RWPE2 (cell line): ENCODE results near the gene CD99.

Source experiments
- ATAC-seq: fragments of 200-7000 bp; cut with Tn5 transposase; 3 replicates; pipeline ENCODE4 v1.9.1; 2021; ENCODE audit warnings: low read depth
- DNase-seq: peaks from one replicate; pipeline ENCODE4 v3.0.0-alpha.2; 2020; ENCODE audit warnings: low spot score
- H3K27ac ChIP-seq: fragments of 450-650 bp; 2 replicates; pipeline ENCODE4 v1.5.1; 2017; ENCODE audit warnings: mild to moderate bottlenecking; ENCODE audit not compliant: poor library complexity, severe bottlenecking
- H3K27me3 ChIP-seq: fragments of 250-450 bp; sonication (Bioruptor Pico); 2 replicates; pipeline ENCODE4 v1.5.1; 2021; ENCODE audit warnings: mild to moderate bottlenecking, moderate library complexity; ENCODE audit not compliant: insufficient read depth, poor library complexity, severe bottlenecking
- H3K36me3 ChIP-seq: fragments of 250-450 bp; sonication (Bioruptor Pico); 2 replicates; pipeline ENCODE4 v1.5.1; 2020; ENCODE audit warnings: low read depth, mild to moderate bottlenecking, moderate library complexity
- H3K4me1 ChIP-seq: fragments of 250-450 bp; sonication (Bioruptor Pico); 2 replicates; pipeline ENCODE4 v1.5.1; 2021; ENCODE audit warnings: mild to moderate bottlenecking, moderate library complexity; ENCODE audit not compliant: insufficient read depth, poor library complexity, severe bottlenecking
- H3K4me3 ChIP-seq: fragments of 250-450 bp; sonication (Bioruptor Pico); 2 replicates; pipeline ENCODE4 v1.5.1; 2021; ENCODE audit warnings: mild to moderate bottlenecking, moderate library complexity; ENCODE audit not compliant: severe bottlenecking
- H3K9me3 ChIP-seq: fragments of 250-450 bp; sonication (Bioruptor Pico); 2 replicates; pipeline ENCODE4 v1.5.1; 2021; ENCODE audit warnings: mild to moderate bottlenecking, moderate library complexity; ENCODE audit not compliant: severe bottlenecking
- TF ChIP-seq, protein P1 (sequence below): fragments of 450-650 bp; IDR thresholded peaks from one replicate; pipeline ENCODE4 v1.5.1; 2017; ENCODE audit warnings: mild to moderate bottlenecking, moderate library complexity; ENCODE audit not compliant: poor library complexity, severe bottlenecking

Gene CD99

GRCh38 chrX:2656257-2656836 is 34.7 kb upstream of the CD99 start:
- H3K36me3 ChIP-seq = no peaks in the 10 kb centered on the region
- H3K27ac ChIP-seq = no peak overlapping the region
- TF ChIP-seq, protein P1, sequence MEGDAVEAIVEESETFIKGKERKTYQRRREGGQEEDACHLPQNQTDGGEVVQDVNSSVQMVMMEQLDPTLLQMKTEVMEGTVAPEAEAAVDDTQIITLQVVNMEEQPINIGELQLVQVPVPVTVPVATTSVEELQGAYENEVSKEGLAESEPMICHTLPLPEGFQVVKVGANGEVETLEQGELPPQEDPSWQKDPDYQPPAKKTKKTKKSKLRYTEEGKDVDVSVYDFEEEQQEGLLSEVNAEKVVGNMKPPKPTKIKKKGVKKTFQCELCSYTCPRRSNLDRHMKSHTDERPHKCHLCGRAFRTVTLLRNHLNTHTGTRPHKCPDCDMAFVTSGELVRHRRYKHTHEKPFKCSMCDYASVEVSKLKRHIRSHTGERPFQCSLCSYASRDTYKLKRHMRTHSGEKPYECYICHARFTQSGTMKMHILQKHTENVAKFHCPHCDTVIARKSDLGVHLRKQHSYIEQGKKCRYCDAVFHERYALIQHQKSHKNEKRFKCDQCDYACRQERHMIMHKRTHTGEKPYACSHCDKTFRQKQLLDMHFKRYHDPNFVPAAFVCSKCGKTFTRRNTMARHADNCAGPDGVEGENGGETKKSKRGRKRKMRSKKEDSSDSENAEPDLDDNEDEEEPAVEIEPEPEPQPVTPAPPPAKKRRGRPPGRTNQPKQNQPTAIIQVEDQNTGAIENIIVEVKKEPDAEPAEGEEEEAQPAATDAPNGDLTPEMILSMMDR = no peak
- DNase-seq = no peak
- H3K9me3 ChIP-seq = no peaks in the 10 kb centered on the region
- ATAC-seq = no peak
- no peaks in the 10 kb centered on the region for H3K4me1 ChIP-seq
- no peaks in the 10 kb centered on the region for H3K27me3 ChIP-seq
- no peak overlapping the region for H3K4me3 ChIP-seq

GRCh38 chrX:2657532-2658113 is 33.5 kb upstream of the CD99 start:
- ATAC-seq (no peak), DNase-seq (no peak)
- Histone ChIP-seq H3K27ac (no peak overlapping the region), H3K9me3 (no peaks in the 10 kb centered on the region), H3K4me1 (no peaks in the 10 kb centered on the region), H3K36me3 (no peaks in the 10 kb centered on the region), H3K27me3 (no peaks in the 10 kb centered on the region), H3K4me3 (no peak overlapping the region)
- TF ChIP-seq, protein P1 = no peak

- no peak overlapping the region for H3K27ac ChIP-seq
- H3K27me3 ChIP-seq = no peaks in the 10 kb centered on the region
- H3K4me3 ChIP-seq = no peak overlapping the region
- DNase-seq (no peak), ATAC-seq (no peak)
- no peaks in the 10 kb centered on the region for H3K36me3 ChIP-seq
- no peaks in the 10 kb centered on the region for H3K4me1 ChIP-seq
- TF ChIP-seq, protein P1 = no peak
- H3K9me3 ChIP-seq = no peaks in the 10 kb centered on the region
Measured at GRCh38 chrX:2658585-2659292, 32.4 kb upstream of the CD99 start.

DNA sequence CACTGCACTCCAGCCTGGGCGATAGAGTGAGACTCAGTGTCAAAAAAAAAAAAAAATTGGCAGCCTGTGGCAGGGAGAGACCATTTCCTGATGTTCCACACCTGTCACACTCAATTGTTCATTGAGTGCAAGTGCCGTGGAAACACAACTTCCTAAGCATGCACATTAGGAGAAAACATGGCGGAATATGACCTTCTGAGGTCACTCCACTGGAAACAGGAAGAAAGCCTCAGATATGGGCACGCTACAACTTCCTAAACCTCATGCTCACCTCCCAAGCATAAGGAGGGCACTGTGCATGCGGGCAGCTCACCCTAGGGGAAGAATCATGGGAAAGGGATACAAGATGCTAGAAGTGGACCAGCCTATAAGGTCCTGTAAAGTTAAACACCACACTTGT is 28.5 kb upstream of the CD99 start:
- no peaks in the 10 kb centered on the region for H3K9me3 ChIP-seq
- no peak for ATAC-seq
- DNase-seq = no peak
- no peak overlapping the region for H3K27ac ChIP-seq
- no peaks in the 10 kb centered on the region for H3K36me3 ChIP-seq
- no peaks in the 10 kb centered on the region for H3K4me1 ChIP-seq
- TF ChIP-seq, protein P1 = no peak
- H3K4me3 ChIP-seq = no peak overlapping the region
- no peaks in the 10 kb centered on the region for H3K27me3 ChIP-seq

GRCh38 chrX:2664502-2664901 is 26.6 kb upstream of the CD99 start:
- no peak for ATAC-seq
- no peak overlapping the region for H3K27ac ChIP-seq
- H3K4me1 ChIP-seq = no peaks in the 10 kb centered on the region
- no peak overlapping the region for H3K4me3 ChIP-seq
- DNase-seq = no peak
- H3K27me3 ChIP-seq = no peaks in the 10 kb centered on the region
- no peaks in the 10 kb centered on the region for H3K36me3 ChIP-seq
- TF ChIP-seq, protein P1 = no peak
- no peaks in the 10 kb centered on the region for H3K9me3 ChIP-seq
